Inferior parietal cortex (tissue), 1 donor: ENCODE data around the gene MED27.

Source experiments
- DNase-seq: peaks from one replicate; pipeline ENCODE4 v3.0.0-alpha.2; 2016; ENCODE audit errors: extremely low spot score

MED27 gene

DNA sequence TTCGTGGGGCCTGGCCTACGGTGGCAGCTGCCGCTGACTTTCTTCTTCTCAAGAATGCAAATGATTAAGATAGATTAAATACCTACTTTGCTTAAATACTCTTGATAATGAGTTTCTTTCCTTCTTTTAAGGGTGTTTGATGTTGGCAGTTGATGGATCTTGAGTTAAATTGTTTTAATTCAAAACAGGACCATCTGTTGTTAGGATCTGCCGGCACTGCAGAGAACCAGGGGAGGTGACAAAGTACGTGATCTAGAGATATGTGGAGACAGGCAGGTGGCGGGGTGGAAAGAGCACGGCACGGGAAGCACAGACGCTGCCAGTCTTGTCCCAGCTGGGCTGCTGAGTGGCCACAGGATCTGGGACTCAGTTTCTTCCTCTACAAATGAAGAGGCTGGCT, 37.9 kb downstream of the MED27 start:
- no peak for DNase-seq

DNA sequence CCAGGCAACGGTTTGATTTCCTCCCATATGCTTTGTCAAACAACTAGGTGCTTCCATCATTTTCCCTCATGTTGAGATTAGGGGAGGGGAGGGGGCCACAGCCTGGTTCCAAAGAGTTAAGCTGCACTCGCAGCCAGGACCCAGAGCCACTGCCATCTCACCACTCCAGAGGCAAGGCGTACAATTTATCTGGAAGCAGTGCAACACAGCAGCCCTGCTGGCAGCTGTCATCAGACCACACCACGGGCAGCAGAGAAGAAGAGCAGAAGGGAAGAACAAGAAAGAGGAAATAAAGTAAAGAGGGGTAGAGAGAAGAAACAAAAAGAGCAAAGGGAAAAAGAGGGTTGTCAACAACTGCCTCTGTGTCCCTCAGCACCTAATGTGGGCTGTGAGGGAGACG, 38.9 kb downstream of the MED27 start:
- no peak for DNase-seq

DNA sequence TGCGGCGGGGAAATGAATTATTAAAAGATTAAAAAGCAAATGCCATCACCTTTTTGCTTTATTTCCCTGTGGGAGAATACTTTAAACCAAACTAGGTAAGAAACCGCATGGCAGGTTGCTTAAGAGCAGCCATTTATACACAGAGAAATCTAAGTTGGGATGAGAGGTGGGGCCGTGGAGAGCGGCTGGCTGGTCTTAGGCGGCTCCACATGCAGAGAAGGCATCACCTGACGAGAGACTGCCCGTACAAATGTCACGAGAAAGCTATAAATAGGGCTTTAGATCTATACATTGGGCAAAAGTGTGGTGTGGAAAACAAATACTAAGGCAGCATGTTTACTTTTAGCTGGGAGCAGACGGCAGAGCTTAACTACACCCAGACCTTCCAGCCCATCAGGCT, 39.4 kb downstream of the MED27 start:
- no peak for DNase-seq

DNA sequence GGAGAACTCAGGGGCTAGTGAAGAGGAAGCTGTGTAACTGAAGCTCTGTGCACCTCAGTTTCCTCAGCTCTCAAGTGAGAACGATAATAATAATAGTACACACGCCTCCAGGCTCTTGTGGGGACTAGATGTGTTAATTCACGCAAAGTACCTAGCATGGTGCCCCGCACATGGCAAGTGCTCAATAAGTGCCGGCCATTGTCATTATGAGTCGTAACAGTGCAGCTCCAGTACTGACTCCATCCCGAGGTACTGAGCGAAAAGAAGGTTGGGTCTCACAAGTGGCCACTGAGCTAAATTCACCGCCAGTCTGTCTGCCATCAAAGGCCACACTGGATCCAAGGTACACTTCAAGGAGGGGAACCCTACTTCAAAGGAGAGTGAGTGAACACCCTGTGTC, 40.4 kb downstream of the MED27 start:
- DNase-seq: no peak

DNA sequence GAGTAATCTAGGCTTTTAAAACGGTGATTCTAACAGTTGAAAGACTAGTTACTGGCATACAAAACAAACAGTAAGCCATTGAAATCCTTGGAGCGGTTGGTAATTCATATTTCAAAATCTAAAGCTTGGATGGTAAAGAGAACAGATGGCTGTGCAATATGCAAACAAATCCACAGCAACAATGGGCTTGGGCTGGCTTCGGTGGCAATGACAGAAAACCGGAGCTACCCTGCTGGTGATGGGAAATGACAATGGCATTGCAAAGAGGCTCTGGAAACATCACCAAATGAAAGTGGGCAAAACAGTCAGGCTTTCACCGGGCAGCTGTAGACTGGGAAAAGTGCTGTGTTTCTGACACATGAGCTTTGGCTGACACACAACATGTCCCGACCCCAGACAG, 42.2 kb downstream of the MED27 start:
- no peak for DNase-seq

DNA sequence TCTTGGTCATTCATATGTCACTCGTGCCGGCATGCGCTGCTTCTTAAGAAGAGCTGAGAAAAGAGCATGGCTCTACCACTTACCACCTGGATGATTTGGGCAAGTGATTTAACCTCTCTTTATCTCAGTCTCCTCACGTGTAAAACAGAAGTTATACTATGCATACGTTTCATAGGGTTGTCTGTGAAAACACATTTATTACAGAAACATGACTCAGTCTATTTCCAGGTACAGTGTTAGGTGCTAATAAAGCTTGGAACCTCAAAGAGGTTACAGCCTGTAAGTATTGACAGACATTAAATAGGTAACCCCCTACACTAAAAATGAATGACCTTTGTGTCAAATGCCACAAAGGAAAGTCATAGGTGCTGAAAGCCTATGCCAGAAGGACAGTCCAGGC, 43.1 kb downstream of the MED27 start:
- no peak for DNase-seq

DNA sequence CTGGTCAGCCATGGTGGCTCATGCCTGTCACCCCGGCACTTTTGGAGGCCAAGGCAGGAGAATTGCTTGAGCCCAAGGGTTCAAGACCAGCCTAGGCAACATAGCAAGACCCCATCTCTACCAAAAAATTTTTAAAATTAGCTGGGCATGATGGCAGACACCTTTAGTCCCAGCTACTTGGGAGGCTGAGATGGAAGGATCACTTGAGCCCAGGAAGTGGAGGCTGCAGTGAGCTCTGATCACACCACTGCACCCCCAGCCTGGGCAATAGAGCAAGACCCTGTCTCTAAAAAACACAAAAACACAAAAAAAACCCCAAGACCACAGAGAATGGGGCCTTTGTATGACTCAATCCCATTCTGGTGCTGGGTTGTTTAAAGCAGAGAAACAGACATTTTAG, 44.0 kb downstream of the MED27 start:
- no peak for DNase-seq

DNA sequence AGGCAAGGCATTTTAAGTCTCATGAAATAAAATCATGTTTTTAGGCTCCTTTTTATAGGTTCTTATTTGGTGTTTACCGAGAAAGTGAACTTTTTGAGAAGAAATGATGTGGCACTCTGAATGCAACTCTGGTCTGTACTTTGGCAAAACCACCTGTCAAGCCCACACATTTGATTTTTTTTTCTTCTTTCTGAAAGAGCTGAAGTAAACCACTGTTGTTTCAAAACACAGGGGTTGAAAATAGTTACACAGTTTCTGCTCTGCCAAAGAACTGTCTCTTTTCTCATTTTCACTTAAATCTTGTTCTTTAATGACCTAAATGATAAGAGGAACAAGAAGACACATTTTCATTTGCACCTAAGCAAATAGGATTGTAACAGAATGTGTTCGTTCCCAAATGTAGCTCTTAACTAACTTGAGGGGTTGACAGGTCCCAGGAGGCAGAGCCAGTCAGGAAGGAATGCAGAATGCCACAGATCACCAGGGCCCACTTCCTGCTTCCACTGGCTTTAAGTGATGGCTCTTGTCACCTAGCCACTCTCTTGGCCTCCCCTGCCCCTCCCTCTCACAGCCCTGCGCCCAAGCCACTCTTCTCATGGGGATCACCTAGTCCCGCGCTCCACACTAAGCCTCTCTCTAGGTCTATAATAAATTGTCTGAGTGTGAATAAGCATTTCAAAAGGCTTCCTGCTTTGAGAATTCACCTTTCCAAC, 47.3 kb downstream of the MED27 start:
- DNase-seq: no peak

DNA sequence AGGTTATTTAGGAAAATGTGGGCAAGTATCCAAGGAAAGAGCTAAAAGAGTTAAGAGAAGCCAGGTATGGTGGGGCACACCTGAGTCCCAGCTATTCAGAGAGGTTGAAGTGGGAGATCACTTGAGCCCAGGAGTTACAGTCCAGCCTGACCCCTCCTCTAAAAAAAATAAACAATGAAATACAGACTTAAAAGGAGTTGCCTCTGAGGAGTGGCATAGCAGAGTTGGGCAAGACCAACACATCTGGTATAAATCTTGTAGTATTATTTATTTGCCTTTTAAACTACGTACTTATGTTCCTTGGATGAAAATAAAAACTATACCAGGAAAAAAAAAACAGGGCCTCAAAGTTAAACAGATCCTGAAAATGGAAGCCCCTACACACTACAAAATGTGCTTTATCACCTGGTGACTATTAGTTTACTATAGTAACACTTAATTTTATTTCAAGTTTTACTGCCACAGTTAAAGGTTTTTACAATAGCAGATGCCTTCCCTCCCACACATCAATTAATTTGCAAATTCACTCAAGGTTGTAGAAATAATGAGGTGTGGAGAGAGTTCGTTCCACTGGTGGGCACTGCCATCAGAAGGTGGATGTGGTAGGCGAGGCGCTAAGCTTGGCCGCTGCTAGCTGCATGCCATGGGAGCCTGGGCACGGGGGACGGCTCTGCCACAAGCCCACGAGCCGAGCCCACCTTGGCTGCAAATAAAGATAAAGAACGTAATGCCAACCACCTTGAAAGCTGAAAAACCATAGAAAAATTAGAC, 48.0 kb downstream of the MED27 start:
- no peak for DNase-seq

DNA sequence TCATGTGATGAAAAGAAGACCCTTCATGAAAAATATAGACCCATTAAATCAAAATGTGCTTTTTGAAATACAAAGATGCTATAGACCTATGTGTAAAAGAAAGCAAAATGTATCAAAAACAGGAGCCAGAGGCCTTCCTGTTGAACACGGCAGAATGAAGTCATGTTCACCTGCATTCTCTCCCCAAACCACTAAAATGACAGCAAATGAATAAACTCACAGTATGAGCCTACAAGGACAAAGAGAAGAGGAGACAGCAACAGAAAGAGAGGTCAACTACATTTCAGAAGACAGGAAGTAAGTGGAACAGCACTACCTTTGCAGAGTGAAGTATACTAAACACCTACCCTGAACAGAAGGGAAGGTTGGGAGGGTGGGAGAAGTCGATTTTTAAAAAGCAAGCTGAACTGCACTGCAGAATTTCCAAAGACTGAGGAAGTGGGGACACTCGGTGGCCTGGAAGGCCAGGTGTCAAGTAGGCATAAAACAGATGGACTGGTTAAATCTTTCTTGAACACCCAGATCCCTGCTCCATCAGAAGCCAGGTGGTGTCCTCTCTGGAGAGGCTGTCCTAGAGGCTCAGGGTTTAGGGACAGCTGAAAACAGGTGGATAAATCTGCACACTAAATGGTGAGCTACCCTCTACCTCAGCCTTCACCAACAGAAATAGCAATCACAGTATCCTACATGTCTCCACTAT, 48.9 kb downstream of the MED27 start:
- DNase-seq: no peak

DNA sequence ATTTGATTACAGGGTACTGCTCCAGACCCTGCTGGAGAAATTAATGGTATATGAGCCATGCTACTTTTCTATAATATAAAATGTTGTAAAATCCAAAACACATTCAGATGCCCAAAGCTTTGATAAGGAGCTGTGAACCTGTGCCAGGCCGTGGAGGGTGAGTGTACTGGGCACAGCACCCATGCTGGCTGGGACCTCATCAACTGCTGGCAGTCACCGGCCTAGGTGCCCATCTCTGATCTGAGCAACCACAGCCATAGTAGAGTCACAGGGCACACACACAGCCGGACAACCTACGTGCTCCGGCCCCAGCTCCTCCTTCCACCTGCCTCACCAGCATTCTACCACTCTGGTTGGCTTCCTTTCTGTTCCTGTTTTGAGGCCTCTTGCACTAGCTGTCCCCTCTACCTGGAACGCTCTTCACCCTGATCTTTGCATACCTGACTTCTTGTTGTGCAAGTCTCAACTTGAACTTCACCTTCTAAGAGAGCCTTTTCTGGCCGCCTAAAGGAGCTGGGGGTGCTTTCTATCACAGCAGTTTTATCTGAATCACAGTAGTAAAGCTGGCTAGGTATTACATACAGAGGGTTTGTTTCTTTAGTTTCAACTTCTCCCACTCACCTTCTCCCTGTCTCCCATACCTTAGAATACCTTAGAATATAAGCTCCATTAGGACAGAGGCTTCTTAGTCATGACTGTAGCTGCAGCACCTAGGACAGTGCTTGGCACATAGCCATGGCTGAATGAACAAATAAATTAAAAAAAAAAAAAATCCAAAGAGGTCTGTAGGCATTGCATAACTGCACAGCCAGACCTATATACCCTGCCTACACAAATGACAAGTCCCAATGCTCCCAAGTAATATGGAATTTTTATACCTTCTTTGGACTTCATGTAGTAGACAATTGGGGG, 51.7 kb downstream of the MED27 start:
- no peak for DNase-seq

DNA sequence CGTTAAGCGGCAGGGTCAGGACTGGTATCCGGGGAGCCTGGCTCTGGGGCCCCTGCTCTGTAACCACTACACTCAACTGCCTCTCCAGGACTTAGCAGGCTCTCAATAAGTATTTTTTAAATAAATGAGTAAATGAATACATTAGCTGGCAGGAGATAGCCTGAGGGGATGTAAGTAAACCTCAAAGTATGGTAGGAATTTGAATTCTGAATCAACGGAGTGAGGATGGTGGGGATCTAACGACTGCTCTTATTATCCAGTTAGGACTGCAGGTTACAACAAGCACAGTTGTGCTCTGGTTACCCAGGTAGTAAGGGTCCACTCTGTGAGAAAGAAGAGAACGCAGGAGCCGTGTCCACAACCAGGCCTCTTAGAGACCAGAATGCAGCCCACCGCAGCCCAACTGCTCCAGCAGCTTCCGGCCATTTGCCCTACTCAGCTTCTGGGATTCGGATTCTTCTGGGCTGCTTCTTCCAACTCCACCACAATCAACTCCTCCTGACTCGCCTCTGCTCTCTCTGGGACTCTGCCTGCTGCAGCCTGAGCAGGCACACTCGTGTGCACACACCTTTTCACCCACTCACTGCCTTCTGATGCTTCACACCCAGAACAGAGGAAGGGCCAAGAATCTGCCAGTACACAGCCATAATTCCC, 52.6 kb downstream of the MED27 start:
- no peak for DNase-seq

DNA sequence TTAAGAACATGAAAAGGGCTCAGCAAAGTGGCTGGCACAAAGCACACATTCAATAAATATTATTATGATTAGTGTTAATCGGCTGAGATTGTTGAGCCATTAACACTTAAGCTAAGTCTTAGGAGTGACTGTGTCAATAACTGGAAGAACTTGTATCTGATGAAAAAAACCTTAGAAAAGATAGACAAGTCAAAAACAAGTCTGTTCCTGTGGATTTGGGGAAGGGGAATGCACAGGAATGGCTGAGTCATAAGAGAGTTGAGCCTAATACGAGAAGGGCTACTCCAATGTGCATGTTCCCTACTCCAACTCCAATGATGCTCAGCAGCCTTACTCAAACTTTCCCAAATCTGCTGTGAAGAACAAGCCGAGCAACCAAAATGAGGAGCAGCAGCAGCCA, 53.9 kb downstream of the MED27 start:
- no peak for DNase-seq

DNA sequence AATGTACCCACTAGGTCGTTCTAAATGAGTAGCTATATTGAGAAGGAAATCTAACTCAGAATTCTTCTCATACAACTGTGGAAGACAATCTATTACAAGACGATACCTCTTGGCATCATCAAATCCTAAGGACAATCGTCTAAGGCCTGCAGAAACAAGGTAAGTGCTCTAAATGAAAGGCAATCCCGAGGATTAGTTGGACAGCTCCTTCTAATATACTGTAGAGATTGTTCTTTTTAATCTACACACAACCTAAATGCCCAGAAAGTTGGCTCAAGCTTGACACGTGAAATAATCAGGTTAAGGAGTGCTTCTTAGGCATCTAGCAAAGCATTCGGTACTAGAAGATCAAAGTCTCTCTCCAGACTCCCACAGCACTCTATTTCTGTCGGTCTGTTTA, 55.1 kb downstream of the MED27 start:
- DNase-seq: no peak

DNA sequence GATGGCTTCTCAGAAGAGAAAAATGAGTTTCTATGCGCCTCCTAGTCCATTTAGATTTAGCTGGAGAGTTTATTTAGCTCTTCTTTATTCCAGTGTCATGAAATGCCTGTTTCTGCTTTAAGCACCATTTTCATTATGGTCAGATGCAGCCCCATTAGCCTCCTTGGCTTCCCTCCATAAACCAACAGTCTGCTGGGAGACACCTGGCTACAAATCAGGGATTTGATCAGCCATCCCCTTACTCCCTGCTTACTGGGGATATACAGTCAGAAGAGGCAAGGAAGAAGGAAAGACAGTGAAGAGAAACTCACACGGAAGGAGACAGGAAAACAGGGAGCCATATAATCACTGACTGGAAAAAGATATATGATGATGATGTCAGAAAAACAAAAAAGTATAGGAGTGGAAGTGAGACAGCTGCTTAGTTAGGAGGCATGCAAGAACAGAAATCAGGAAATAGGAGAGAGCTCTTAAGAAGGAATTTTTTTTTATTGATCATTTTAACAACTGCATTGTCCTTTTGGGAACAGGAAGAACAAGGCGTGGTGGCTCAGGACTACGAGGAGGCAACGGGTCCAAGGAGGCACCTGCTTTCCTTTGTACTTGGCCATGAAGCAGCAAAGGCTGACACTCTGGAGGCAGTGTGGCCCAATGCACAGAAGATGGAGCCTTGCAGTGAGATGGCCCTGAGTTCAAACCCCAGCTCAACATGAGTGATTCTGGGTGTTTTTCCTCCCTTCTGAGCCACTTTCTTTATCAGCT, 56.1 kb downstream of the MED27 start:
- DNase-seq: no peak

DNA sequence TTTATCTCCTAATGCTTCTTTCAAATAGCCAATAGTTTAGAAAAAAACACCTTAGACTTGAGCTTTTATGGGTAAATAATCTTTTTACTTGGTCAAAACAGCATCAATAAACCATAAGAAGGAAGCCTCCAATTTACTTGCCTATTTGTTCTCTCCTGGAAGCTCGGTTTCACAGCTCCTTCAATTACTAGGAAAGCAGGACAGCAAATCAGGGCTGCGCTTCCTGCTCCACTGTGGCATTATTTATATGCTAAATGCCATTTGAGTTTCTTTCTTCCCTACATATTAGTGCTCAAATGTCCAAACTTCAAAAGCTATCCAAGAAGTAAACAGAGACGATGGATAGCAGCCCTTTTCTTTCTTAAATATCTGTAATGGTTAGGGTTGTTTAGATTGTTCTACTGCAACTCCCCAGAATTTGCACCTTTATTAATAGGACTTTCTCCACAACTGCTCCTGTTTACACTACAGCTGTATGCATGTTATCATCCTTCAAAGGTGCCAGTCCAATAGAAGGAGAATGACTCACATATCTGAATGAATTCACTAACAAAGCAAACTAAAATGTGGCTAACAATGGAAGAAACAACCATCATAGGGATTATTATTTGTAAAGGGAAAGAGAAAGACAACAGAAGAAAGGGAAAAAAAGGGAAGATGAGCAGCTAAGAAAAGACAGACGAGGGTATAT, 58.7 kb downstream of the MED27 start:
- DNase-seq: no peak

DNA sequence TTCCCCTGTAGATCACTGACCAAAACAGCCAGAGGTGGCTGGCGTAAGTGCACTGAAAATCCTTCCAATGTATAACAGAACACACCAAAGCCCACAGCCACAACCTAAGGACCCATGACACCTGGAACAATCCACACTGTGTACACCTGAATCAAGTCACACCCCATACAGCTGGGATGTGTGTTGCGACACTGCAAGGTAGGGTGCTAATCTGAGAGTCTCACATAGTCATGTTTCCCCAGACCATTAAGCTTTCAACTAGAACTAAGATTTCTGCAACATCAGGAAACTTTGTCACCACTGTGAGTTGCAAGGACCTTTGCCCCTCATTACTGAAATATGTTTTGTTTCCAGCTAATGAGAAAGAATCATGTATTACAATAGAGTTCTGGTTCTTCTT, 59.4 kb downstream of the MED27 start:
- DNase-seq: no peak

DNA sequence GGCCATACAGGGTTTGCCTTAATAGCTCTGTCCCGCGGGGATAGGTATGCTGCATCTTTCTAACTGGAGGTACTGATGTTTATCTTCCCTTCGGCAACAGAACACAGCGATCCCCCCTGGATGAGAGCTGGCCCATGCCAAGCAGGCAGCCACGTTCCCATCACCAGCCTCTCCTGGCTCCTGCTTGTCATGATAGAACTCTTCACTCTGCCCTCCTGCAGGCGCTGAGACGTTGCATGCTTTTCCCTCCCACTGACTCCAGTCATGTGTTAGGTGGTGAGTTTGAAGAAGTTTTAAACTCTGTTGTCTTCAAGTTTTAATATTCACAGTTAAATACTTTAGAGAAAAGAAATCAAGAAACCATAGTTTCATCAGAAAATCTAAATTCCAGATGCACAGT, 60.0 kb downstream of the MED27 start:
- no peak for DNase-seq

DNA sequence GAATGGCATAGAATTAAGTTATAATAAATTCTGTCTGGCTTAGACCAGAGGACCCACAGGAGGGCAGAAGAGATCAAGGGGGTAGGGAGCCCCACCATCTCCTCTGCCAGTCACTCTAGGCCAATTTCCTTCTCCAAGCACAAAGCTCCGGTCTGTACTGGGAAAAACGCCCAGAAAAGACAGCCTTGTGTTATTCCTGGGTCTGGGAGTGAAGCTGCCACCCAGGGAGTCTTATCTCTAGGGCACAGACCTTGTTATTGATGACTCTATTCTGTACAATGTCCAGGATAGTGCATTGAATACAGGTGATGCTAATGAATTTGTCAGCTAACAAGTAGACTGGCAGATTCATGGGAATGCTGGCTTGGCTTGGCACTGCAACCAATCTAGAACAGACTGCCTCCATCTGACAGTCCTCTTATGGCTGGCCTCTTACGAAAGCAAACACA, 60.7 kb downstream of the MED27 start:
- DNase-seq: peak; percentile 63

DNA sequence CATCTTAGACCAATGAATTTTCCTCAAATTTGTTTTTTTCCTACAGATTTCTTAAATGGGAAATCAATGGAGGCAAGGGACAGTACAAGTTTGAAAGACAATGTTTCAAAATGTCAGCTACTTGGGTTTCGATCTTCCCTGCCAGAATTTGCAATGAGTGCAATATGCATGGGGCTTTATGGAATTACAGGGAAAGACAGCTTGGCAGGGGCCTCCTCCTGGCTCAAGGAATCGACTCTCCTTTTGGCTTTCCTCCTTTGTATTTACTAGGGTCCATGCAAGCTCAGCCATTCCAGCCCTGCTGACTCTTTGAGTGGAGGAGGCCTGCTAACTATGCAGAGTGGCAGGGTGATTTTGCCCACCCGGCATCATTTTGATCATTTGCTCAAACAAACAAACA, 63.2 kb downstream of the MED27 start:
- no peak for DNase-seq
